Measurements from ENCODE around the gene NCS1. TPM values are rescaled to one million over a fixed set of nuclear protein-coding genes. Genes with fewer than 3 reads are reported as not detected.

Gene NCS1
- total and polyA plus RNA-seq, 9 of the 15 experiments (the other 6 are each of a cell fraction or from before 2014, with no cell fraction given) = 0.28 to 27.0 (median 9.6) TPM

- POLR2A ChIA-PET = no interaction called here
- in situ Hi-C loops (cut with MboI) (no loop called here), intact Hi-C loops (cut with micrococcal nuclease) (no loop called here)
- FAIRE-seq = no peak
- Histone ChIP-seq H3K9me1 (ENCODE audit: control insufficient read depth, insufficient read depth, low read length) (peaks cover 7% of the 10 kb centered on the region), H3K9me3 (replicated peaks; ENCODE audit: control insufficient read depth, insufficient read depth, low read depth, low read length) (no peaks in the 10 kb centered on the region), H3K36me3 (ENCODE audit: control insufficient read depth, insufficient read depth, low read length) (no peaks in the 10 kb centered on the region), H3K4me3 (no peak overlapping the region), H3K27me3 (ENCODE audit: control insufficient read depth in 2 of 2, insufficient read depth in 2 of 2, low read length in 2 of 2) (no peaks in the 10 kb centered on the region), H3K9ac (ENCODE audit: insufficient read depth in 1 of 2, low read depth in 2 of 2, low read length in 2 of 2) (peak overlapping the region in 1 of 2 experiments; percentile 32; a peak in 1 of 4 replicates), H2AFZ (ENCODE audit: low read depth, low read length) (no peak overlapping the region), H3K4me1 (replicated peaks in 1 of 2; ENCODE audit: control insufficient read depth in 2 of 2, insufficient read depth in 2 of 2, low read length in 2 of 2) (peaks cover 6 to 28% of the 10 kb centered on the region in 2 experiments), H3K79me2 (ENCODE audit: control insufficient read depth, insufficient read depth, low read length) (0 out of 3 replicates have a peak, but pooled peaks cover 4% of the 10 kb centered on the region), H3K27ac (ENCODE audit: extremely low read depth, low read depth, low read length) (no peak overlapping the region), H3K4me2 (ENCODE audit: insufficient read depth, low read length) (no peak overlapping the region), H4K20me1 (replicated peaks; ENCODE audit: control insufficient read depth, insufficient read depth, low read length) (peaks cover 13% of the 10 kb centered on the region)
- 87% methylated on average over 10 of the region's 12 CpGs for WGBS (ENCODE audit: insufficient coverage, low coverage, missing lambda C conversion rate)
- no peak for ATAC-seq
- CTCF ChIA-PET (ENCODE audit: low intra/inter-chr PET ratio) = no interaction called here
- TF ChIP-seq U2AF1 (optimal IDR thresholded peaks at IDR 0.05; ENCODE audit: low read depth, low read length) (no peak), THAP12 (CRISPR knock-in tag; IDR thresholded peaks at IDR 0.05) (0 out of 2 replicates have a peak, but pooled peaks have one; percentile 12)
- DNase-seq (ENCODE audit: extremely low read depth in 1 of 4, low spot score in 3 of 4) = no peak
- BruUV-seq (replicated peaks) = no TSS peak
These were observed 29.2 kb downstream of the NCS1 start for GRCh38 chr9:130201399-130201873.

GRCh38 chr9:130201974-130202373 lies 29.8 kb downstream of the NCS1 start:
- TF ChIP-seq NR2C1 (IDR thresholded peaks at IDR 0.05) (peak; percentile 57; the same call in 1 of the 2 replicates), NR2C1 (tag; IDR thresholded peaks at IDR 0.05) (peak; percentile 48; the same call in 1 of the 2 replicates), PHF8 (IDR thresholded peaks at IDR 0.05; ENCODE audit: borderline replicate concordance, low read length) (no peak)
- no peak overlapping the region for H3K27ac ChIP-seq (ENCODE audit: extremely low read depth, low read depth, low read length)
- DNase-seq (ENCODE audit: extremely low read depth in 1 of 4, low spot score in 3 of 4) (no peak), ATAC-seq (no peak), FAIRE-seq (no peak)
- CTCF ChIA-PET (ENCODE audit: low intra/inter-chr PET ratio) = no interaction called here
- H3K4me1 ChIP-seq (replicated peaks in 1 of 2; ENCODE audit: control insufficient read depth in 2 of 2, insufficient read depth in 2 of 2, low read length in 2 of 2) = peaks cover under 1 to 28% of the 10 kb centered on the region in 2 experiments
- no peaks in the 10 kb centered on the region for H3K9me3 ChIP-seq (replicated peaks; ENCODE audit: control insufficient read depth, insufficient read depth, low read depth, low read length)
- H3K9ac ChIP-seq (ENCODE audit: insufficient read depth in 1 of 2, low read depth in 2 of 2, low read length in 2 of 2) = no peak overlapping the region
- H3K9me1 ChIP-seq (ENCODE audit: control insufficient read depth, insufficient read depth, low read length) = peaks cover 7% of the 10 kb centered on the region
- 64% methylated on average over 5 of the region's 8 CpGs for WGBS (ENCODE audit: insufficient coverage, low coverage, missing lambda C conversion rate)
- in situ Hi-C loops (cut with MboI) = no loop called here
- H3K27me3 ChIP-seq (ENCODE audit: control insufficient read depth in 2 of 2, insufficient read depth in 2 of 2, low read length in 2 of 2) = no peaks in the 10 kb centered on the region
- BruUV-seq (replicated peaks) = no TSS peak
- intact Hi-C loops (cut with micrococcal nuclease) = no loop called here
- 0 out of 3 replicates have a peak, but pooled peaks cover 4% of the 10 kb centered on the region for H3K79me2 ChIP-seq (ENCODE audit: control insufficient read depth, insufficient read depth, low read length)
- H4K20me1 ChIP-seq (replicated peaks; ENCODE audit: control insufficient read depth, insufficient read depth, low read length) = peaks cover 12% of the 10 kb centered on the region
- H3K4me3 ChIP-seq = no peak overlapping the region
- no peak overlapping the region for H3K4me2 ChIP-seq (ENCODE audit: insufficient read depth, low read length)
- POLR2A ChIA-PET = interaction anchor here (0.8 kb wide), 1 partner anchor 25 kb away, joined by 3 read pairs; no protein-coding TSS in a partner anchor
- H2AFZ ChIP-seq (ENCODE audit: low read depth, low read length) = no peak overlapping the region
- no peaks in the 10 kb centered on the region for H3K36me3 ChIP-seq (ENCODE audit: control insufficient read depth, insufficient read depth, low read length)

Data from K562 (cell line).